Karpas-422 (cell line): ENCODE measurements around the gene AFAP1. TPM values are rescaled to one million over a fixed set of nuclear protein-coding genes. Genes with fewer than 3 reads are reported as not detected.
"Not testable (repeated sequence)": the region's sequence is repeated elsewhere in the genome, so short reads cannot be mapped to it uniquely, and the experiment has no call there.

ENCODE experiments used
- DNase-seq: peaks from one replicate; pipeline ENCODE4 v3.0.0-alpha.2; 2015
- H2AFZ ChIP-seq: fragments of 200-600 bp; sonication (generic); 2 replicates; pipeline ENCODE4 v1.6.1; 2014; ENCODE audit warnings: antibody characterized with exemption, low read length, mixed read lengths
- H3K27ac ChIP-seq: fragments of 200-600 bp; sonication (generic); 2 replicates; pipeline ENCODE4 v1.5.1; 2014; ENCODE audit warnings: mild to moderate bottlenecking, low read length, moderate library complexity
- H3K27me3 ChIP-seq: fragments of 200-600 bp; sonication (generic); 2 replicates; pipeline ENCODE4 v1.6.1; 2014; ENCODE audit warnings: low read length, mixed read lengths
- H3K36me3 ChIP-seq: fragments of 200-600 bp; sonication (generic); 2 replicates; pipeline ENCODE4 v1.6.1; 2014; ENCODE audit warnings: low read length, mixed read lengths; ENCODE audit not compliant: insufficient read depth
- H3K4me1 ChIP-seq: fragments of 200-600 bp; sonication (generic); 2 replicates; pipeline ENCODE4 v1.6.1; 2014; ENCODE audit warnings: mild to moderate bottlenecking, low read length, mixed read lengths
- H3K4me2 ChIP-seq: fragments of 200-600 bp; sonication (generic); 2 replicates; pipeline ENCODE4 v1.6.1; 2014; ENCODE audit warnings: low read length, low read depth, mild to moderate bottlenecking; ENCODE audit not compliant: poor library complexity, severe bottlenecking
- H3K4me3 ChIP-seq: fragments of 200-600 bp; sonication (generic); 2 replicates; pipeline ENCODE4 v1.5.1; 2014; ENCODE audit warnings: mild to moderate bottlenecking, antibody characterized with exemption, low read length, mixed read lengths
- H3K79me2 ChIP-seq: fragments of 200-600 bp; sonication (generic); 2 replicates; pipeline ENCODE4 v1.6.1; 2014; ENCODE audit warnings: mild to moderate bottlenecking, low read length, mixed read lengths
- H3K9ac ChIP-seq: fragments of 200-600 bp; sonication (generic); 2 replicates; pipeline ENCODE4 v1.6.0; 2014; ENCODE audit warnings: low read length
- H3K9me2 ChIP-seq: fragments of 200-600 bp; sonication (generic), shearing (Covaris generic); replicated peaks from 2 replicates; pipeline ENCODE4 v1.6.0; 2014; ENCODE audit warnings: mild to moderate bottlenecking, low read length, moderate library complexity; ENCODE audit not compliant: insufficient read depth
- H3K9me3 ChIP-seq: fragments of 300-700, 200-600 bp; sonication (generic); 2 replicates; pipeline ENCODE4 v1.6.1; 2014; ENCODE audit warnings: low read length, mixed read lengths
- H4K20me1 ChIP-seq: fragments of 200-600 bp; sonication (generic); 2 replicates; pipeline ENCODE4 v1.6.1; 2014; ENCODE audit warnings: mild to moderate bottlenecking, antibody characterized with exemption, low read length, low read depth; ENCODE audit not compliant: insufficient read depth
- total RNA-seq: library from RNA; depleted of rRNA; stranded (reverse); fragments of >200 nt; shearing (Covaris generic); gene quantifications from 2 replicates; pipeline ENCODE4 v1.2.3, GENCODE V29; 2014; ENCODE audit warnings: low replicate concordance

AFAP1 gene
- total RNA-seq, 1 experiment from 2014 or later: not detected

DNA sequence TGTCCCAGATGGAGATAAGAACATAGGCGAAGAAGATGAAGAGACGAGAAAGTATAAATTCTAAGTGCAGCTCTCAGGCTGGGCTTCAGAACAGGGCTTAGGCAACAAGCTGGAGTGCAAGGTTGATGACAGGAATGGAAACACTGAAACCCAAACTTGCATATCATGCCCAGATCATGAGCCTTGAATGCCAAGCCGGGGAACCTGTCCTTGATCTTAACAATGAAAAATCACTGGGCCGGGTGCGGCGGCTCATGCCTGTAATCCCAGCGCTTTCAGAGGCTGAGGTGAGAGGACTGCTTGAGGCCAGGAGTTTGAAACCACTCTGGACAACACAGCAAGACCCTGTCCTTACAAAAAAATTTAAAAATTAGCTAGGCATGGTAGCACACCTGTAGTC lies 17.2 kb downstream of the AFAP1 start:
- Histone ChIP-seq H3K27ac (no peak overlapping the region), H3K4me1 (no peaks in the 10 kb centered on the region), H2AFZ (no peak overlapping the region), H3K9me3 (no peaks in the 10 kb centered on the region), H3K9me2 (no peaks in the 10 kb centered on the region), H3K27me3 (no peaks in the 10 kb centered on the region), H3K4me2 (no peak overlapping the region), H3K4me3 (no peak overlapping the region), H3K79me2 (no peaks in the 10 kb centered on the region), H4K20me1 (no peaks in the 10 kb centered on the region), H3K9ac (no peak overlapping the region), H3K36me3 (no peaks in the 10 kb centered on the region)
- no peak for DNase-seq

DNA sequence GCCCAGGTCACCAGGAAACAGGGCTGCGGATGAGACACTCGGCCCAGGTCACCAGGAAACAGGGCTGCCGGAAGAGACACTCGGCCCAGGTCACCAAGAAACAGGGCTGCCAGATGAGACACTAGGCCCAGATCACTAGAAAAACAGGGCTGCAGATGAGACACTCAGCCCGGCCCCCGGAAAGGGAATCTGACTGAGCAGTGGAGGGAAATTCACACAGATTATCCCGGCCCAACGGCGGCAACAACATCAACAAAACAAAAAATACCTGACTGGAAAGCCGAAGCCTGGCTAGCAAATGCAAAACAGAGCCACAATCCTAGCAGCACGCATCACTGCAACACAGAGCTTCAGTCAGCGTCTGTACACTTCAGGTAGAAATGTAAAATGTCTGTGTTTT lies 20.7 kb downstream of the AFAP1 start:
- Histone ChIP-seq H3K4me3 (no peak overlapping the region), H3K36me3 (no peaks in the 10 kb centered on the region), H3K9ac (no peak overlapping the region), H3K9me2 (no peaks in the 10 kb centered on the region), H3K79me2 (no peaks in the 10 kb centered on the region), H3K4me2 (no peak overlapping the region), H3K9me3 (no peaks in the 10 kb centered on the region), H2AFZ (no peak overlapping the region), H3K27ac (no peak overlapping the region), H4K20me1 (no peaks in the 10 kb centered on the region), H3K27me3 (no peaks in the 10 kb centered on the region), H3K4me1 (no peaks in the 10 kb centered on the region)
- DNase-seq: no peak

DNA sequence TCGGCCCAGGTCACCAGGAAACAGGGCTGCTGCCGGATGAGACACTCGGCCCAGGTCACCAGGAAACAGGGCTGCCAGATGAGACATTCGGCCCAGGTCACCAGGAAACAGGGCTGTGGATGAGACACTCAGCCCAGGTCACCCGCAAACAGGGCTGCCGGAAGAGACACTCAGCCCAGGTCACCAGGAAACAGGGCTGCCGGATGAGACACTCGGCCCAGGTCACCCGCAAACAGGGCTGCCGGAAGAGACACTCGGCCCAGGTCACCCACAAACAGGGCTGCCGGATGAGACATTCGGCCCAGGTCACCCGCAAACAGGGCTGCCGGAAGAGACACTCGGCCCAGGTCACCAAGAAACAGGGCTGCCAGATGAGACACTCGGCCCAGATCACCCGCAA lies 21.5 kb downstream of the AFAP1 start:
- H3K9me2 ChIP-seq, H3K9me3 ChIP-seq, H3K4me3 ChIP-seq, H3K9ac ChIP-seq, H3K4me2 ChIP-seq, H3K79me2 ChIP-seq, DNase-seq, H2AFZ ChIP-seq, H3K36me3 ChIP-seq, H3K4me1 ChIP-seq, H3K27ac ChIP-seq, H3K27me3 ChIP-seq, H4K20me1 ChIP-seq: not testable (repeated sequence)

DNA sequence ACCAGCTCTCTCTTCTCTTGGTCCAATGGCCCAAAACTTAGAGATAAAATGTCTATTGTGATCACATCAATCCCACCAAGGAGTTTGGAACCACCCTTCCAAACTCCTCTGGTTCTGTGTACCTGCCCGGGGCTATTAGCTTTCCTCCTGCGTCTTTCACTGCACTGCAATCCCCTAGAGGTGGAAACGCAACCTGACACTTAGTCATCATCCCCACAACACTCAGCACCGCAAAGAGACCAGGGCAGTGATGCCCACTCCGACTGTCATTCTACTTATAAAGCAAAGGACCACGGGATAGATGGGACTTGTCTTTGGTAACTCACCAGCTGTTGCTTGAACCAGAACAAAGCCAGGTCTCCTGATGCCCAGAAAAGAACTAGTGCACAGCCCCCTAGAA lies 22.0 kb downstream of the AFAP1 start:
- Histone ChIP-seq H2AFZ (no peak overlapping the region), H4K20me1 (no peaks in the 10 kb centered on the region), H3K4me2 (no peak overlapping the region), H3K9me2 (no peaks in the 10 kb centered on the region), H3K27ac (no peak overlapping the region), H3K4me3 (no peak overlapping the region), H3K79me2 (no peaks in the 10 kb centered on the region), H3K9ac (no peak overlapping the region), H3K9me3 (no peaks in the 10 kb centered on the region), H3K27me3 (no peaks in the 10 kb centered on the region), H3K4me1 (0 out of 2 replicates have a peak, but pooled peaks cover 3% of the 10 kb centered on the region), H3K36me3 (no peaks in the 10 kb centered on the region)
- DNase-seq: no peak

DNA sequence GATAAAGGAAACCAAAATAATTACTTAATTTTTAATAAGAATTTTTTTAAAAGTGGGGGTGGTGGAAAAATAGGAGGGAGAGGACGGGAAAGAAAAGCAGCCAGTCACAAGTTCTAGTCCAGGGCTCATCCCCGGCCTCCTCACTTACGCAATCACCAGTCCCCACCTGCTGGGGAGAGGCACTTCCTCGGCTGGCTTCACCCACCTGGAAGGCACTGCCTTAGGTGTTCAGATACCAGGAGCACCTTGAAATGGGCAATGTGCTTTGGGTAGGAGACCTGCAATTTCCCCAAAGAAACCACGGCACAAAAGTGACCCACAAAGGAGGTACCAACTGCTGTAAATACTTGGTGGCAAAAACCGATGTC lies 23.8 kb downstream of the AFAP1 start:
- Histone ChIP-seq H3K4me3 (no peak overlapping the region), H2AFZ (no peak overlapping the region), H3K36me3 (no peaks in the 10 kb centered on the region), H3K9me3 (no peaks in the 10 kb centered on the region), H3K9me2 (no peaks in the 10 kb centered on the region), H3K79me2 (no peaks in the 10 kb centered on the region), H3K4me1 (0 out of 2 replicates have a peak, but pooled peaks cover 3% of the 10 kb centered on the region), H4K20me1 (no peaks in the 10 kb centered on the region), H3K4me2 (no peak overlapping the region), H3K9ac (no peak overlapping the region), H3K27me3 (no peaks in the 10 kb centered on the region), H3K27ac (no peak overlapping the region)
- DNase-seq: no peak

DNA sequence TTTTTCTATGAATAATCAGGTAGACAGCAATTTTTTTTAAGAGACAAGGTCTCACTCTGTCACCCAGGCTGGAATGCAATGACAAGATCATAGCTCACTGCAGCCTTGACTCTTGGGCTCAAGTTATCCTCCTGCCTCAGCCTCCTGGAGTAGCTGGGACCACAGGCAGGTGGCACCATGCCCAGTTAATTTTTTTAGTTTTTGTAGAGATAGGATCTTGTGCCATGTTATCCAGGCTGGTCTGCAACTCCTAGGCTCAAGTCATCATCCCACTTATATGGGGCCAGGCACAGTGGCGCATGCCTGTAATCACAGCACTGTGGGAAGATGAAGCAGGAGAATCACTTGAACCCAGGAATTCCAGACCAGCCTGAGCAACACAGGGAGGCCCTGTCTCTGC lies 26.8 kb downstream of the AFAP1 start:
- Histone ChIP-seq H3K4me1 (0 out of 2 replicates have a peak, but pooled peaks cover 3% of the 10 kb centered on the region), H3K9me2 (no peaks in the 10 kb centered on the region), H3K36me3 (no peaks in the 10 kb centered on the region), H3K27me3 (no peaks in the 10 kb centered on the region), H4K20me1 (no peaks in the 10 kb centered on the region), H3K4me2 (no peak overlapping the region), H3K4me3 (no peak overlapping the region), H3K9me3 (no peaks in the 10 kb centered on the region), H3K9ac (no peak overlapping the region), H3K79me2 (no peaks in the 10 kb centered on the region), H2AFZ (no peak overlapping the region), H3K27ac (no peak overlapping the region)
- no peak for DNase-seq

DNA sequence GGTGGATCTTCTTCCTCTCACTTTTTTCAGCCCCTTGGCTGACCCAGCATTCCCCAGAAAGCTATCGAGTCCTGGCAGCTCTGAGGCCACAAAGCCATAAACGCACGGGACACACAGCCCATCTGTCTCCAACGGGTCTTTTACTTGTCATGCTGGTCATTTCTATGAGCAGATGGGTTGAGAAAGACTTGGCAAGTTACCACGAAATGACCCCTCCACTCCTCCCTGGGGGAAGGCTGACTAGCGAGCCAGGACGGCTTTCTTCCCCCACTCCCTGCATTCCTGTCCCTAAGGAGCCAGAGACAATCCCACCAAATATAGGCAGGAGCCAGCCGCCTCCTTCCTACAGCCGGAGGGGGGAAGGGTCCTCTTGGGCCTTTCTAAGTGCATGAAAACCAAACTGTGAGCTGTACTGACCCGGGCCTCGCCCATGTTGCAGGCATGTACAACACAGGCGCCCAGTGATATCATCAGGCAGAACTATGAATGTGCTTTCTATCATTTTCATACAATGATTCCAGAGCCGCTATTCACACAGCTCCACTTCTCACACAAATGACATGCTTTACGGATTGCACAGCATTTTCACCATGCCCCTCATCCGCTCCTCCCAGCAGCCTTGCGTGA lies 28.6 kb downstream of the AFAP1 start:
- Histone ChIP-seq H3K27me3 (no peaks in the 10 kb centered on the region), H3K9me2 (no peaks in the 10 kb centered on the region), H3K79me2 (no peaks in the 10 kb centered on the region), H3K9ac (no peak overlapping the region), H3K4me1 (0 out of 2 replicates have a peak, but pooled peaks cover 3% of the 10 kb centered on the region), H3K27ac (no peak overlapping the region), H3K4me2 (no peak overlapping the region), H2AFZ (no peak overlapping the region), H3K9me3 (no peaks in the 10 kb centered on the region), H3K4me3 (no peak overlapping the region), H3K36me3 (no peaks in the 10 kb centered on the region), H4K20me1 (no peaks in the 10 kb centered on the region)
- no peak for DNase-seq

DNA sequence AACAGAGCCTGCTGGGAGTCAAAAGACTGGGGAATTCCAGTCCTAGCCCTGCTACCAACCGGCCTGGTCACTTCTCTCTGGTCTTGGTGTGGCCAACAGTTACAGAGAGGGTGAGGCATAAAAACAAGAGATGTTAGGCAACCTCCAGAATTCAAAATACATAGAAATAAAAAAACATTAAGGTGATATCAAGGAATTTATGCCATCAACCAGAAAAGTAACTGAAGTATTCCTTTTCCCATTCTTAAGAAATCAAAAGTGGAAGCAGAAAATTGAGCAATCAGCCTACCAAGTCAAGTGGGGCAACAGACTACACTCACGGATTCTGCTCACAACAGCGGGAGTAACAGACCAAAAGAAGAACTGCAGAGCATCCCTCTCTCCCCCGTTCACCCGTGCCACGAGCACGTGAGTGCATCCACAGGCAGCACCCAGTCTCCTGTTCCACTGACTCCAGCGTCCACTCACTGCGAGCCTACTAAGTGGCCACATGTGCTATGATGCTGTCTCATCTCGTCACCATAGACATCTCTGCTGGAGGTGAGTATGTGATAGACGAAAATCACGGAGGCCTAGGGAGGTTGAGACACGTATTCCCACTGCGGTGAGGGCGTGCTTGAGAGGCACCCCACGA lies 29.3 kb downstream of the AFAP1 start:
- Histone ChIP-seq H3K36me3 (no peaks in the 10 kb centered on the region), H3K4me2 (no peak overlapping the region), H4K20me1 (no peaks in the 10 kb centered on the region), H2AFZ (no peak overlapping the region), H3K4me1 (0 out of 2 replicates have a peak, but pooled peaks cover 3% of the 10 kb centered on the region), H3K9ac (no peak overlapping the region), H3K9me3 (no peaks in the 10 kb centered on the region), H3K27ac (no peak overlapping the region), H3K9me2 (no peaks in the 10 kb centered on the region), H3K4me3 (no peak overlapping the region), H3K79me2 (no peaks in the 10 kb centered on the region), H3K27me3 (no peaks in the 10 kb centered on the region)
- DNase-seq: no peak
